Smooth muscle cell of the brain vasculature (primary cell): ENCODE results near the gene GFOD1.
A peak's percentile ranks its signal among the peaks of the same experiment; 100 is the strongest.

Experiments
- DNase-seq: peaks from one replicate; pipeline ENCODE4 v3.0.0-alpha.2; 2012; ENCODE audit warnings: low read depth, low spot score

Gene GFOD1

GRCh38 chr6:13355999-13356785 is 131.2 kb downstream of the GFOD1 start:
- DNase-seq: no peak

- DNase-seq: peak; percentile 31
Measured at GRCh38 chr6:13355043-13355945, 132.1 kb downstream of the GFOD1 start.

GRCh38 chr6:13354331-13355042 is 132.9 kb downstream of the GFOD1 start:
- no peak for DNase-seq

- no peak for DNase-seq
Measured at GRCh38 chr6:13352165-13352564, 135.2 kb downstream of the GFOD1 start.

GRCh38 chr6:13351271-13351670 is 136.1 kb downstream of the GFOD1 start:
- no peak for DNase-seq

GRCh38 chr6:13349811-13350506 is 137.4 kb downstream of the GFOD1 start:
- no peak for DNase-seq

GRCh38 chr6:13348334-13349113 is 138.9 kb downstream of the GFOD1 start:
- no peak for DNase-seq

- no peak for DNase-seq
Measured at GRCh38 chr6:13346245-13346644, 141.2 kb downstream of the GFOD1 start.

GRCh38 chr6:13342414-13343019 is 144.9 kb downstream of the GFOD1 start:
- DNase-seq: no peak

- DNase-seq: no peak
Measured at GRCh38 chr6:13339863-13340630, 147.4 kb downstream of the GFOD1 start.

- no peak for DNase-seq
Measured at GRCh38 chr6:13338038-13338437, 149.4 kb downstream of the GFOD1 start.

- peak; percentile 62 for DNase-seq
Measured at GRCh38 chr6:13336553-13336952, 150.8 kb downstream of the GFOD1 start.

- DNase-seq: no peak
Measured at GRCh38 chr6:13334953-13335352, 152.4 kb downstream of the GFOD1 start.

GRCh38 chr6:13332349-13332706 is 155.1 kb downstream of the GFOD1 start:
- no peak for DNase-seq

GRCh38 chr6:13331516-13332348 is 155.7 kb downstream of the GFOD1 start:
- DNase-seq: no peak

GRCh38 chr6:13328875-13329183 is 158.6 kb downstream of the GFOD1 start:
- DNase-seq: no peak

GRCh38 chr6:13328076-13328874 is 159.1 kb downstream of the GFOD1 start, which contains the start of gene TBC1D7:
TBC1D7 (minus strand) TSS chr6:13328537; CDS start chr6:13326898, 1,639 bp downstream.
- peak; percentile 78 for DNase-seq

- DNase-seq: no peak
Measured at GRCh38 chr6:13327691-13328075, 159.7 kb downstream of the GFOD1 start.
